HG03575 (cell line): ENCODE results near the gene FANCC.

Experiments
- ATAC-seq: cut with Tn5 transposase; IDR thresholded peaks from one replicate; pipeline ENCODE4 v1.9.1; 2021; ENCODE audit not compliant: unreplicated experiment, insufficient number of reproducible peaks, low FRiP score; ENCODE audit errors: extremely low read depth

Gene FANCC

DNA sequence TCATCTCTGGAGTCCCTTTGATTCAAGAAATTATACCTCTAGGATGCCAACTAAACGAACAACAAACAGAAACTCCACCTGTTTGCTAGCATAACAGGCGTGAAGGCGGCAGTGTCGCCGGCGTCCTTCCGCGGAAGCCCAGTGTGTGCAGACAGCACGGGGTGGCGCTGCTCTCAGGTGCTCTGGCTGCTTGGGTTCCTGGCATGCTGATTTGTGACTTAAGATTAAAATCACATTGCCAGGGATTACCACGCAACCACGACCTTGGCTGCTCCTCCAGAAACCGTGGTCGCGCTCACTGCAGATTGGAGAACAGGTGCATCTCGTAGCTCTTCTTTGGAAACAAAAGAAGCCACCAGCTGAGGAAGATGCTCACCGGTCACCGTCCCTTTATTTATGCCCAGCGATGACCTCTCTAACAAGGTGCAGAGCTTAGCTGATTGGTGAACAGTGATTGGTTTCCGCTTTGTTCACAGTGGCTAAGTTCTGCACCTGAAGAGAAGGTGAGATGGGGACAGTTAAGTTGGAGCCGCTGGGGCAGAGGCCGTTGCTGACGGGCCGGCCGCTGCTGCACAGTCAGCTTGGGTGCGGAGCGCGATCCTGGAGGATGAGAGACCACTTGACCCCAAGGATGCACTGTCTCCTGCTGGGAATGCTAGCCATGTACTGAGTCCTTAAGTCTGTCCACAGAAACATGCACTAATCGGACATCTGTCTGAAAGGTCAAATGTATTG lies 232.3 kb downstream of the FANCC start:
- no peak for ATAC-seq

DNA sequence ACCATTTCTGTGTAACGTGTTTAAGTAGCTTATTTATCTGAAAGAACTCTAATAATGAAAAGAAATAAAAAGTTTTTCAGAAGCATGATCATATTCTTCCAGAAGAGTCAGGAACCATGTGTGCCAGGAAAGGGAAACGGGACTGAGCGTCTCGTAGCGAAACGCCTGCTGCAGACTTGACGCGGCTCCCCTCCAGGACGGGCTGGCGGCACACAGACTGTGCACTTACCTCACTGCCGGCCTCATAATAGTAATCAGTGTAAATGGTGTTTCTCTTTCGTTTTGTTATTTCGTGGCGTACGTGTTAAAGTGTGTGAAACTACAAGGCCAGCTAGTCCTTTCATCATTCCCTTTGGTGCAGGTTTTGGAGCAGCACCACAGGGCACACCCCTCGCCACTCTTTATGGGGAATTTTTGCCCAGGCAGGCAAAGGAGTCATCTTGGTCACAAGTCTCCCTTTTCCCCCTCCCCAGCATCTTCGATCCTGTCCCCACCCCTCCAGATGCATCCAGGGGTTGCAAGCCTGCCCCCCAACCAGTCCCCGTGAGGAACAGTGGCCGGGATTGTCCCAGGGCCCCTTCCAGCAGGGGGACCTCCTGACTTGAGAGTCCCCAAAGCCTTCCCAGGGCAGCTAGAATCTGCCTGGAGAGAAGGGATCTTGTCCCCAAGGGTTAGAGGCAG lies 233.1 kb downstream of the FANCC start:
- ATAC-seq = no peak

DNA sequence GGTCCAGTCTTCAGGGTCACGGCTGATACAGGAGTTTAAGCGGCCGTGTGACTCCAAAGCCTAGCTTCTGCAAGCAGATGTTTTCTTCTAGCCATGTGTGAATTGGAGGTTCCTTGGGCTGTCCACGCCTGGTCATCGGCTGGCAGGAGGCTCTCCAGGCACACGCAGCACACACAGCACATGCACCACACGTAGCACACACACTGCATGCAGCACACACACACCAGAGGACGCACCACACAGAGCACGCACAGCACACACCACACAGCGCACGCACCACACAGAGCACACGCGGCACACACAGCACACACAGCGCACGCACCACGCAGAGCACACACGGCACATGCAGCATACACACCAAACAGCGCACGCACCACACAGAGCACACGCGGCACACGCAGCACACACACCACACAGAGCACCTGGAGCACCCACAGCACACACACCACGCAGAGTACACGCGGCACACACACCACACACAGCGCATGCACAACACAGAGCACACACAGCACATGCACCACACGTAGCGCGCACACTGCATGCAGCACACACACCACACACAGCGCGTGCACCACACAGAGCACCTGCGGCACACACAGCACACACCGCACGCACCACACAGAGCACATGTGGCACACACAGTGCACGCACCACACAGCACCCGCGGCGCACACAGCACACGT lies 234.3 kb downstream of the FANCC start:
- ATAC-seq = no peak

DNA sequence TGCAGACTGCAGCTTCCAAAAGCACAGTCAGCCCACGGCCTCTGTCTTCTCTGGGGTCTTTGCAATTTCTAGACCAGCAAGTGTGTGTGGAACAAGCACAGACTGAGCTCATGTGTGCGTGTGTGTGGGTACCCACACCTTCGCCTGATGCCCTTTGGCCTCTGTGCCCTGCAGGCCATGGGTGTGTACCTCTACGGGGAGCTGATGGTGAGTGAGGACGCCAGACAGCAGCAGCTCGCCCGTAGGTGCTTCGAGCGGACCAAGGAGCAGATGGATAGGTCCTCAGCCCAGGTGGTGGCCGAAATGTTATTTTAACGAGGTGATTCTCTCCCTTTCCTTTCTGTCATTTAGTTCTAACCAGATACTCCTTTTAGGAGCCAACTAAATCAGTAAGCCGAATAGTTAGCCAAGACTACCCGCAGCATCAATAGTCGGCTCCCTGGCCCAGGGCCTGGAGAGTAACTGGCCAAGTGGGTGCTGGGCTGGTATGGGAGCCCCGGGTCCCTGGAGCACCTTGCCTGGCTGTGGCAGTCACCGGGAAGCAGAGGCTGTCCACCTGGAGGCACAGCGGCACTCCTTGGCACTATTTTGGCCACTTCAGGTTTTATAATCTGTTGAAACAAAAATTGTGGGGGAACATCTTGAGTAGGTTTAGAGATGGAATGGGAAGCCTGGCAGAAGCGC lies 235.0 kb downstream of the FANCC start:
- no peak for ATAC-seq

DNA sequence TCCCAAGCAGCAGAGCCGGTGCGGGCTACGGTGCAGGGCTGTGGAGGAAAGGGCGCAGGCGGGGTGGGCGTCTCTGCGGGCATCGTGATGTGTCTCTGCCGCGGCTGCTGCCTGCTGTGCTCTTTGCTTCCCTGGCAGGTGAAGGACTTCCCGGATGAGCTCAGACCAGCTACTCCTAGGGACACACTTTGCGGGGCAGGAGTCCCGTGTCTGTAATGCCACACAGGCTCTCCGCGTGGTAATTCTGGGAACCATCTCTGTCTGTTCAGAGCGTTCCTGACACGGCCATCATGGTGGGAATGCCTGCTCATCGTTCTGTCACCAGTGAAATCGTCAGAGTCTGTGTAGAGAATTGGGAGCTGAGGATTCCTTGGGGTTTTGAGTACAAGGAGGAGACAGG lies 235.5 kb downstream of the FANCC start:
- no peak for ATAC-seq

DNA sequence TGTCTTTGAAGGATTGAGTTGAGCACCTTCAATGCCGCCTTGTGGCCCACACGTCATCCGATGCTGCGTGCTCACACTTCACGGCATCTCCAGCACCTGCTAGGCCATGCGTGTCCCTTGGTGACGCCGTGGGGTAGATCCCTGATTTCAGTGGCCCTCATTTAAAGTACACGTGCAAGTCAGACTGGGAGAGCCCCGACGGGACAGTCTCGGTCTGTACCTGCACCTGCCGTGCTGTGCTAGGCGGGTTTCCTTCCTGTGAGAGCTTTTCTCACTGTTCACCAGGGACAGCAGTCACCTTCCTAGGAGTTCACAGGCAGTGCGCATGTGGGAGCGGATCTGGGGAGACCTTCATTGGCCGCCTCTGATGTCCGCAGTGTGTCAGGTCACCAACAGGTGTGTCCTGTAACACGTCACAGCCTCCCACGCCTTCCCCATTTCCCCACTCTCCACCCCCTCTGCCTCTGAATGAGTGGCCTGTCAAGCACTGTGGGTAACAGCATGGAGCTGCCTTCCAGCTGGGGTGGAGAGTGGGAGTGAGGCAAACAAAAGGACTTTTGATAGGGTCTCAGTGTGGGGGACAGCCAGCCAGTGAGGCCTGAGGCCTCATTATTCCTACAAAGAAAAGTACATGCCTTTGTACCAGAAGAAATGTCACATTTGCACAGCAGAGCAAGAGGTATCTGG lies 236.4 kb downstream of the FANCC start:
- ATAC-seq = no peak

DNA sequence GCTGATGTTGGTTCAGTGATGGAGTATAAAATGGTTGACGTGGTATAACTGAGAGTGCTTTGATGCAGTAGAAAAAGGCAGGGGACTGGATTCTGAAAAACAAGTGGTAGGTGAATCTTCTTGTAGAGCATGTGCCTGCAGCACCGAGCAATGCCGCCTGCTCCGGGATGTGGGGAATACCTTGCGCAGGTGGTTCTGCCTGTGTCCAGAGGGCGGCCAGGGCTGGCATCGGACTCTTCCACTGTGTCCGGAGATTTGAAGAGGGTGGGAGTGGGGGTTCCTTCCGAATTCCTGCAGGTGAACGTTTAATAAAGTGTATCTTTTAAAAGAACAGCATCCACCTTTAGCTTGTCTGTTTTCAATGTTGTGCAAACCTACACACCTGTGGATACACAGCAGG lies 238.0 kb downstream of the FANCC start:
- no peak for ATAC-seq

DNA sequence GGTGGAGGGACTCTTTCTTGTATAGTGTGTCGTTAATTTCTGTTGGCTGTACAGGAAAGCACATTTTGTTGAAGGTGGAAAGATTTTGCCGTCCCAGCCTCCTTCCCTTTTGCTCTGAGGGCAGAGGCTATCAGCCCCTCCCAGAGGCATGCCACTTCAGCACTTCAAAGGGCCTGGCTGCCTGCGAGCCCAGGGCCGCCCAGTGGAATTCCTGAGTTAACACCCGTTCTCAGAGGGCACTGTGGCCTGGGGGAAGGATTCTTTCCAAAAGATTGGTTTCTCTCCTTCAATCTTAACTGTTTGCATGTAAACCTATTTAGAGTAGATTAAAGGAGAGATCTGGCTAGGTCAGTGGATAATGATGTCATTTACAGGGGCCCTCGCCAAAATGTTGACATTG lies 238.6 kb downstream of the FANCC start:
- no peak for ATAC-seq

DNA sequence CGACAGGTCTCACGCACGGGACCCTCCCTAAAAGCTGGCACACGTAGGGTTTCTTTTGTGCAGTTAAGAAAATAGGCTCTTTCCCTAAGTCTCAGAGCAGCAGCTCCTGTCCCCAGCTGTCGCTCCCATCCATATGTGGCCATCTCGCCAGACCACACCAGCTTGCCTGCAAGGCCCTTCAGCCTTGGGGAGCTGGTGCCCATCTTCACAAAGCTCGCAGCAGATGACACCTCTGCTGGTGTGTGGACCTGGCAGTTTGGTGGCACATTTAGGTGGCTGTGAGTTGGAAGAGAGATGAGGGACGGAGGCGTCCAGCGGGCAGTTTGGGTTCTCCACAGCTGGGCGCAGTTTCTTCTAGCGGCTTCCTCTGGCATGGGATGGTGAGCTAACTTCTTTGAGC lies 239.0 kb downstream of the FANCC start:
- no peak for ATAC-seq

DNA sequence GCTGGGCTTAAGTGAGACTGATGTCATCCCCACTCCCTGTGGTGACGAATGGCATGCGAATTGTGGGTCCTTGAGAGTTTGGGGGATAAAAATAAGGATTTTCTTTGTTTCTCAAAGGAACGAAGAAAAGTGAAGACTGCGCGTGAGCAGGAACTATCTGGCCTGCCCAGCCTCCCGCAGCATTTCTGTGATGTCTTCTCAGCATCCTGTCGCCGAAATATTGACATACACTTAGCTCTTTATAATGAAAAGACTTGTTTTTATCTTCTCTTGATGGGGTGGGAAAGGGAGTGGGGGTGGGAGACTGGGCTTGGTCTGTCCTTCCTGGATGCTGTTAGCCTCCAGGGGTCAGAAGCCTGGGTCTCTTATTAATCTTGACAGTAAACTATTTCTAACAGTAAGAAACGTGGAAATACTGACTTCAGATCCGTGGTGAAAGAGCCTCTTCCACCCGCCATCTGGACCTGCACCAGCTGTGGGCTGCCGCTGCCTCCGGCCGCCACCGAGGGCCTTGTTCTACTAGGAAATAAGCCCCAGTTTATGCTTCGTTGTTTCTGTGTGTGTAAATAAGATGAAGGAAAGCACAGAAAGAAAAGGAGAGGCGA lies 239.6 kb downstream of the FANCC start:
- ATAC-seq = no peak

DNA sequence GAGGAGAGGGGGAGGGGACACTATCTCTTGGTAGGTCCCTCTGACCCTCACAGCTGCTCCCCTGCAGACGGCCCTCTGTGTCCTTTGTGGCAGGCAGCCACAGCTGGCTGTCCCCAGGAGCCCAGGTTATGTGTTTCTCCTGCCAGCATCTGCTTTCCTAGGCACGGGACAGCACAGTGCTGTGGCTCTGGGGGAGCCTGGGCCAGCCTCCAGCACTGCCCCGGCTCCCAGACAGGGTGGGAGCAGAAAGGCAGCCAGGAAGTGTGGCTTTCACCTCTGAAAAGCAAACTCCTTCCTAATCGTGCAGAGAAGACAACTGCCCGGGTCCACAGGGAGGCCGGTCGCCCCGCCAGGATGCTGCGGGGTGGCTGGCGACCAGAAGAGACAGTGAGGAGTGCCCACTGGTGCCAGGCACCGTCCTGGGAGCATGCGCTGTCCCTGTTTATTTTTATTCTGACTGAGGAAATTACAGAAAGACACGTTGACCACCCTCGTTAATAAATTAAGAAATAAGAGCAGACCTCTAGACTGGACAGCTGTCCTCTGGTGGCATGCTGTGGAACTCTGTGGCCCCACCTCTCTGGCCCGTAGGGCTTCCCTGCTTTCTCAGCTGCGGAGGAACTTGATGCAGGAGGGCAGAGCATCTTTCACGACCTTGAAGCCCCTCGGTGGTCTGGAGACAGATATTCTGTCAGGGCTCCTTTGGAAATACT lies 240.3 kb downstream of the FANCC start:
- ATAC-seq = no peak

DNA sequence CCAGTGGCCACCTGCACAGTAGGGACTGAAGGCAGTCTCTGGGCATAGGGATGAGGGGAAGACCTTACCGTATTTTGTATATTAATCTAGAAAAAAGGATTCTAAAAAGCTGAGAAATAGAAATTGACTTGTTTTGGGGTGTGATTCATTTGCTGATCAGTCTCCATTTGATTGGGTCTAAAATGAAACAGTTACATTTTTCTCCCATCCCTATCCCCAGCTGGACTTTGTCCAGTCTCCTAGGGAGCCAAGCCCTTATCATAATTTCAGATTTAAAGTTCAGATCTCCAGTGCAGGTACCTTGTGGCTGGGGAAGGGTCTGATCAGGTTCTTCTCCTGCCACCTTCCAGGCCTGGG lies 240.8 kb downstream of the FANCC start:
- no peak for ATAC-seq

DNA sequence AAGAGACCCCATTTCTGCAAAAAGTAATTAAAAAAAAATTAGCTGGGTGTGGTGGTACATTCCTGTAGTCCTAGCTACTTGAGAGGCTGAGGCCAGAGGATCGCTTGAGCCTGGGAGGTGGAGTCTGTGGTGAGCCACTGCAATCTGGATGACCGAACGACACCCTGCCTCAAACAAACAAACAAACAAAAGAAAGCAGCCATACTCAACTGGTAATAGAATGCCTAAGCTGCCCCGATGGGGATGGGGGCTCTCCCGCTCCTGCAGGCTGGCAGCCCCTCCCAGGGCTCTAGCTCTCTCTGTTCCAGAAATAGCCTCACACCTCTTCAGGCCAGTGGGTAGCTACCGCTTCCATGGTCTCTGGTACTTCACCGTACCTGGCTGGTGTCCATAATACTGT lies 241.8 kb downstream of the FANCC start:
- ATAC-seq = no peak

DNA sequence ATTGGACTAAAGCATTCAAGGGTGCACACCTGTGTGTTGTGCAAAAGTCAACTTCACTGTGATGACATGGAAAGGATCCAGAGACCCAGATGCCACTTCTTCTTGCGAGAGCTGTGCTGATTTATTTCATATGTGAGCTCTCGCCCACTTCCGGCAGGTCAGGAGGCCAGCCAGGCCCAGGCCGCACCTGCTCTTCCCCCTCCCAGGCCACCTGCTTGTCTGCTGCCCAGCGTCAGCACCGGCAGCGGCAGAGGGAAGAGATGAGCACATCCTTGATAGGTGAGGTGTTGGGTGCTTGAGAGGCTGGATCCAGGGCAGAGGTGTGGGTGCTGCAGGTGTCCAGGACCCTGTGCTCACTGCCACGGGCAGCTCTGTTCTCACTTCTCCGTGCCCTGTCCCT lies 242.9 kb downstream of the FANCC start:
- no peak for ATAC-seq

DNA sequence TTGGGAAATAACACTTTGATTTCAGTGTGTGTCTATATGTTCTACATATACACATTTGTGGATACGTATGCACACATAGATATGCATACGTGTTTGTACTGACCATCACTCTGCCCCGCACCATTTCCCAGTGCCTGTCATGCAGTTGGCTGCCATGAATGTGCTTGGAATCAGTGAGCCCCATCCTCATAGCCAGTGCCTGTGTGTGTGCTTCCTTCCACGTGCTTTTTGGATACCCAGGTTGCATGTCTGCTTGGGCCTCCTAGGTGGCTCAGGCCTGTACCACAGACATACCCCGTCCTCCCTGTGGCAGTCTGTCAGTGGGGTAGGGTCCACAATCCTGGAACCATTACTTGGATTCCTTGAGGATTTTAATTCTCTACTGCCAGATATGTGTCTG lies 243.6 kb downstream of the FANCC start:
- ATAC-seq = no peak

DNA sequence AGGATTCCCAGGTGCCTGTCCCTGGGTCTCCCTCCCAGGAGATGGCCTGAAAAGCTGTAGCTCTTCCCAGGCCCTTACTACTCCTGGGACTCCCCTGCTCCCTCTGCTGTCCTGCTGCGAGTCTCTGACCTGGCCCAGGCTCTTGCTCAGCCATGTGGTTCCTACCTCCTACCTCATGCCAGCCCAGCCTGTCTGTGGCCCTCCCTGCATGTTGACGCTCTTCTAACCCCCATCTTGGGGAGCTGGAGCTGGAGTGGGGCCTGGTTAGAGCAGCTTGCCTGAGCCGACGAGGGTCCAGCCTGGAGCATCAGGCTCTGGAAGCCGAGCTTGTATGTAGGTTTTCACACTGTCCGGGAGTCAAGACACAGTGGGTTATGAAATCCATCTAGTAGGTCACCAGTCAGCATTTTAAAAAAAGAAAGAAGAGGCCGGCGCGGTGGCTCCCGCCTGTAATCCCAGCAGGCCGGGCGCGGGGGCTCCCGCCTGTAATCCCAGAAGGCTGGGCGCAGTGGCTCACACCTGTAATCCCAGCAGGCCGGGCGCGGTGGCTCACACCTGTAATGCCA lies 244.4 kb downstream of the FANCC start:
- no peak for ATAC-seq

DNA sequence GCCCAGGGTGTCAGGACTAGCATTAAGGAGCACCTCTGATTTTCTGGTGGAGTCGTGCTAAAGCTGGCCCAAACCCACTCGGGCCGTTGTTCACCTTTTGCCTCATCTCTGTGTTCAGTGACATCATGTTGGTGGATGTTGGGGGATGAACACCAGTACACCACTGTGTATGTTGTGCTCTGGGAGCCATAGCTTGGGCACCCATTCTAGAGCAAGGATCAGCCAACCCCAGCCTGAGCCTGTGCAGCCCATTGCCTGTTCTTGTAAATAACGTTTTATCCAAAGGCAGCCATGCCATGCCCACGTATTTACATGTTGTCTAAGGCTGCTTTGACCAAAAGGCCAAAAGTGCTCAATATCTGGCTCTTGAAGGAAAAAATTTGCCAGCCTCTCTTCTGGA lies 245.6 kb downstream of the FANCC start:
- ATAC-seq = no peak

DNA sequence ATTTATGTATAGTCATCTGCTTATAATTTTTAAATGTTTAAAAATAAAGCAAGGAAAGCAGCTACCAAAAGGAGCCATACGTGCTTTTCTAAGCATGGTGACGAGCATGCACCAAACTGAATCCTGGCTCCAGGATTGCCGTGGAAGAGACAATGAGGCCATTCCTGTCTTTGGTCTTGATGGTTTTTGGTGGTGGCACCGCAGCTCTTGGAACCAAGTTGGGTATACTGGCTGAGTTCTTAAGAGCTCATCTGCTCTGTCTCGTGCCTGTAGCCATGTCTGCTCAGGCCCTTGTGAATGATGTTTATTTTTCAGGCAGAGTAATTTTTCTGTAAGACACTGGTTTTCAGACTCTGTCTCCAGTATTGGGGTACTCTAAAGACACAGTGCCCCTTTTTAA lies 246.1 kb downstream of the FANCC start:
- ATAC-seq = no peak
